GM04503 (cell line): ENCODE results near the gene NOPCHAP1.

Experiments used
- DNase-seq: peaks from one replicate; pipeline ENCODE4 v3.0.0-alpha.2; 2012; ENCODE audit warnings: low read depth

The NOPCHAP1 gene

GRCh38 chr12:105020241-105020962, 34.3 kb downstream of the NOPCHAP1 start:
- DNase-seq: no peak

GRCh38 chr12:105024928-105025327, 38.8 kb downstream of the NOPCHAP1 start:
- no peak for DNase-seq

DNA sequence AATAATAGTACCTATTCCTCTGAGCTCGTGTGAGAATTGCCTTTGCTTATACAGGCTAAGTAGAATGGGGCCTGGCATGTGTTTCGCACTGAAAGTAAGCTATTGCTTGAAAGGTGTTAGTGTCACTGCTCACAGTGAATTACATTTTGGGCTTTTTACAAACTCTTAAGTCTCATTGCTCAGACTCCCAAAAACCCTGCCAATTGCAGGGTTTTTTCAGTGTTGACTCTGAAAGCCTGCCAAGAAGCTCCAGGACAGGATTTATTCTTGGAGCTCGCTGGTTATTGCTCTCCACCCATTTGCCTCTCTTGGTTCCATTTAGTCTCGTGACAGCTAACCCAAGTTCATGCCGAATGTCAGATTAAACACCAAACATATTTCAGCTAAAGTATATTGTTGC, 39.8 kb downstream of the NOPCHAP1 start:
- DNase-seq: peak; percentile 81

DNA sequence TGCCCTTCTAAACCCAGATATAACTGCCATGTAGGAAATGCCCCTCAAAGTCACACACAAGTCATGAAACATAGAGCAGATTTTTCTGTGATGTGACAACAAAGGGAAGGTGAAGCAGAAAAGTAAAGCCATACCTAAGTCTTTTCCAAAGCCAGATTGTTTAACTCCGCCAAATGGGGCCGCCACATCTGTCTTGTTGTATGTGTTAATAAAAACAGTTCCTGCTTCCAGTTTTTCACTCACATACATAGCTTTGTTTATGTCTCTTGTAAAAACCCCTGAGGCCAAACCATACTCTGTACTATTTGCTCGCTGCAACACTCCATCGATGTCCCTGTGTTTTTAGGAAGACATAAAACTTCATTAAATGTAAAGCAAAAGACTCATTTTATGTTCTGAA, 40.3 kb downstream of the NOPCHAP1 start:
- DNase-seq: no peak

DNA sequence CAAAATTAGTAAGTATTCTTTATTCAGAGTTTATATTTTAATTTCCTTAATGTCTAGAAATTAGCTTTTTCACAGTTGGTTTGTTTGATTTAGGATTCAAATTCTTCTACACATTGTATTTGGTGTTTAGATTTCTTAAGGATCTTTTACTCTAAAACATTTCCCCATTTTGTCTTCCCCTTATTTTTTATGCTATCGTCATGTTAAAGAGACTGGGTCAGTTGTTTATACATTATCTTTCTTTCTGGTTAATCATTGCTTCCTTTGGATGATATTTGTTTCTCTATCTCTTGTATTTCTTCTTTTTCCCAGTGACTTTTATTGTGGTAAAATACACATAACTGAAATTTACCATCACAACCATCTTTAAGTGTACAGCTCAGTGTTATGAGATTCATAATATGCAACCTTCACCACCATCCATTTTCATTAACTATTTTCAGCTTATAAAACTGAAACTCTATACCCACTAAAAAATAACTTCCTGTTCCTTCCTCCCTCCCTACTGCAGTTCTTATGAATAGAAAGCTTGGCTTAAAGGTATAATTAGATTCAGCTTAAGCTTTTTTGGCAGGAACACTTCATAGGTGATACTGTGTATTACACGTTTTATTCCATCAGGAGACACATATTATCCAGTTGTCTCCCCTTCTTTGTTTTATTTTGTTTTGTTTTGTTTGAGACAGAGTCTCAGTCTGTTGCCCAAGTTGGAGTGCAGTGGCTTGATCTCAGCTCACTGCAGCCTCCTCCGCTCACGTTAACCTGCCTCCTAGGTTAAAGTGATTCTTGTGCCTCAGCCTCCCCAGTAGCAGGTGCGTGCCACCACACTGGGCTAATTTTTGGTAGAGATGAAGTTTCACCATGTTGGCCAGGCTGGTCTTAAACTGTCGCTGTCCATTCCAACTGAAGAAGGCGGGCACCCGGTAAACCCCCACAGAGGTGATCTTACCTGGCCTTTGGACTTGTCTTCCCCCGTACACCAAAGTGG, 45.0 kb downstream of the NOPCHAP1 start:
- no peak for DNase-seq

GRCh38 chr12:105032703-105033357, 46.7 kb downstream of the NOPCHAP1 start:
- DNase-seq: no peak

GRCh38 chr12:105033851-105034250, 47.7 kb downstream of the NOPCHAP1 start:
- DNase-seq: no peak
